Natural killer cell (primary cell): Measurements from ENCODE around the gene RNF7. TPM values are rescaled to one million over a fixed set of nuclear protein-coding genes. Genes with fewer than 3 reads are reported as not detected.
"Not testable (repeated sequence)": the region's sequence is repeated elsewhere in the genome, so short reads cannot be mapped to it uniquely, and the experiment has no call there.

ENCODE experiments used
- ATAC-seq, 3 donors: fragments of 150-1000 bp in 2 of 3; fragments of 200-7000 bp in 1 of 3; cut with Tn5 transposase; 1 replicate in 1 of 3; 2 replicates in 2 of 3; pipeline ENCODE4 v1.10.0; 2021; ENCODE audit warnings: mild to moderate bottlenecking in 2 of 3, moderate library complexity in 2 of 3
- DNase-seq, 2 donors: peaks; one replicate each; pipeline versions ENCODE4 v3.0.0 to v3.0.0-alpha.2; 2013 to 2021; ENCODE audit warnings: mixed read lengths in 1 of 2
- H3K27ac ChIP-seq: one replicate; pipeline ENCODE4 v1.5.1; 2013; ENCODE audit warnings: mild to moderate bottlenecking, low read length
- H3K27me3 ChIP-seq: one replicate; pipeline ENCODE4 v1.6.1; 2013; ENCODE audit warnings: low read length; ENCODE audit not compliant: control insufficient read depth, insufficient read depth
- H3K36me3 ChIP-seq: one replicate; pipeline ENCODE4 v1.6.1; 2013; ENCODE audit warnings: low read length; ENCODE audit not compliant: control insufficient read depth, insufficient read depth
- H3K4me1 ChIP-seq: one replicate; pipeline ENCODE4 v1.6.1; 2013; ENCODE audit warnings: low read length; ENCODE audit not compliant: control insufficient read depth, insufficient read depth
- H3K4me3 ChIP-seq: one replicate; pipeline ENCODE4 v1.5.1; 2013; ENCODE audit warnings: low read length
- H3K9me3 ChIP-seq: one replicate; pipeline ENCODE4 v1.6.1; 2013; ENCODE audit warnings: low read length; ENCODE audit not compliant: control insufficient read depth, insufficient read depth
- H3K27ac Mint-ChIP-seq, 2 donors: one replicate each; pipeline ENCODE4 v1.8.0; 2022; ENCODE audit warnings: mild to moderate bottlenecking in 2 of 2, mixed read lengths in 2 of 2, moderate library complexity in 1 of 2
- H3K27me3 Mint-ChIP-seq, 2 donors: one replicate each; pipeline ENCODE4 v1.8.0; 2022; ENCODE audit warnings: low read depth in 2 of 2, mixed read lengths in 2 of 2
- H3K36me3 Mint-ChIP-seq: one replicate; pipeline ENCODE4 v1.8.0; 2022; ENCODE audit warnings: mixed read lengths
- H3K4me1 Mint-ChIP-seq, 2 donors: one replicate each; pipeline ENCODE4 v1.8.0; 2022; ENCODE audit warnings: mixed read lengths in 2 of 2
- H3K4me3 Mint-ChIP-seq: one replicate; pipeline ENCODE4 v1.8.0; 2022; ENCODE audit warnings: mild to moderate bottlenecking, moderate library complexity, mixed read lengths
- H3K9me3 Mint-ChIP-seq, 2 donors: one replicate each; pipeline ENCODE4 v1.8.0; 2022; ENCODE audit warnings: mixed read lengths in 2 of 2
- WGBS: methylation state at CpG from one replicate; pipeline ENCODE4 v1.1.7; 2013; ENCODE audit warnings: missing lambda C conversion rate; ENCODE audit not compliant: insufficient coverage; 5-methylcytosine and 5-hydroxymethylcytosine counted together
- intact Hi-C: fragments of 100-400 bp; cut with micrococcal nuclease; formaldehyde crosslinking; loops from one replicate; pipeline ENCODE4 v1.14.2; 2022
- total RNA-seq, 4 donors: library from RNA; stranded (reverse); fragments of 120-200 nt in 1 of 4; gene quantifications; one replicate each; pipeline versions ENCODE4 v1.2.3 to v1.2.4, GENCODE V29; 2013 to 2022
- TF ChIP-seq, protein P1 (sequence below): fragments of 200-600 bp; IDR thresholded peaks from one replicate; pipeline ENCODE4 v1.8.0; 2022; ENCODE audit warnings: antibody characterized with exemption

Gene RNF7
- total RNA-seq, 3 donors from 2014 or later (not counting 1 experiment from before 2014, with no cell fraction given) = 65.0 to 75.0 (median 73.4) TPM

DNA sequence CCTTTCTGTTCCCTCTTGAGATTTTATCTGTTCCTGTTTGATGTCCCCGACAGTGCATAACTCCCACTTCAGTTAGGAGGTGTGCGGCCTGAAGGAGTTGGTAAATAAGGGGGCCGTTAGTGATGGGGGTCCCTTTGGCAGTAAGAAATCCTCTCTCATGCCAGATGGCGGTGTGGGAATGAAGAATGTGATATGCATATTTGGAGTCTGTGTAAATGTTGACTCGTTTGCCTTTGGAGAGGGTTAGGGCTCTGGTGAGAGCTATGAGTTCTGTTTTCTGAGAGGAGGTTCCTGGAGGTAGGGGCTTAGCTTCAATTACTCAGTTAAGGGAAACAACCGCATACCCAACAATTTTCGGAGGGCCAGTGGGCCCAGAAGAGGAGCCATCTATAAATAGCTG, 38.8 kb upstream of the RNF7 start:
- no peak for DNase-seq
- H3K4me1 Mint-ChIP-seq = no peaks in the 10 kb centered on the region
- H3K27ac Mint-ChIP-seq = no peak overlapping the region
- TF ChIP-seq, protein P1, sequence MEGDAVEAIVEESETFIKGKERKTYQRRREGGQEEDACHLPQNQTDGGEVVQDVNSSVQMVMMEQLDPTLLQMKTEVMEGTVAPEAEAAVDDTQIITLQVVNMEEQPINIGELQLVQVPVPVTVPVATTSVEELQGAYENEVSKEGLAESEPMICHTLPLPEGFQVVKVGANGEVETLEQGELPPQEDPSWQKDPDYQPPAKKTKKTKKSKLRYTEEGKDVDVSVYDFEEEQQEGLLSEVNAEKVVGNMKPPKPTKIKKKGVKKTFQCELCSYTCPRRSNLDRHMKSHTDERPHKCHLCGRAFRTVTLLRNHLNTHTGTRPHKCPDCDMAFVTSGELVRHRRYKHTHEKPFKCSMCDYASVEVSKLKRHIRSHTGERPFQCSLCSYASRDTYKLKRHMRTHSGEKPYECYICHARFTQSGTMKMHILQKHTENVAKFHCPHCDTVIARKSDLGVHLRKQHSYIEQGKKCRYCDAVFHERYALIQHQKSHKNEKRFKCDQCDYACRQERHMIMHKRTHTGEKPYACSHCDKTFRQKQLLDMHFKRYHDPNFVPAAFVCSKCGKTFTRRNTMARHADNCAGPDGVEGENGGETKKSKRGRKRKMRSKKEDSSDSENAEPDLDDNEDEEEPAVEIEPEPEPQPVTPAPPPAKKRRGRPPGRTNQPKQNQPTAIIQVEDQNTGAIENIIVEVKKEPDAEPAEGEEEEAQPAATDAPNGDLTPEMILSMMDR = no peak
- Histone ChIP-seq H3K4me3 (no peak overlapping the region), H3K9me3 (no peaks in the 10 kb centered on the region), H3K4me1 (no peaks in the 10 kb centered on the region), H3K27ac (no peak overlapping the region), H3K36me3 (no peaks in the 10 kb centered on the region), H3K27me3 (no peaks in the 10 kb centered on the region)
- peaks cover 6 to 7% of the 10 kb centered on the region in 2 donors for H3K27me3 Mint-ChIP-seq
- no peaks in the 10 kb centered on the region for H3K36me3 Mint-ChIP-seq
- no peaks in the 10 kb centered on the region for H3K9me3 Mint-ChIP-seq
- H3K4me3 Mint-ChIP-seq = no peak overlapping the region
- intact Hi-C loops = no loop called here
- WGBS = 83% methylated on average over 7 of the region's 7 CpGs
- no peak for ATAC-seq

DNA sequence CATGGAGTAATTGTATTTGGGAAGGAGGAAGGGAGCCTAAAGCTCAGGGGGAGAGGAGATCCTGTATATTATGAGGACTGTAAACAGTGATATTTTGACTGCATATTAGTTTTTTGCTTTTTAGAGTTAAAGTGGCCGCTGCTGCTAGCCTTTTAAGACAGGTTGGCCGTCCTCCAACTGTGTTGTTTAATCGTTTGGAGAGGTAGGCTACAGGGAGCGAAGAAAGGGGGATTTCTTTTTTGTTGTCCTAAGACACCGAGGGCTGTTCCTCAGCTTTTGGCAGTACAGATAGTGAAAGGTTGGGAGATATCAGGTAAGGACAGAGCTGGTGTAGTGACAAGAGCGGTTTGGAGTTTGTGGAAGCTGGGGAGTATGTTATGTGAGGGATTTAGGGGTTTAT, 38.2 kb upstream of the RNF7 start:
- H3K4me3 Mint-ChIP-seq = no peak overlapping the region
- intact Hi-C loops = no loop called here
- H3K27ac Mint-ChIP-seq = no peak overlapping the region
- peaks cover 6 to 7% of the 10 kb centered on the region in 2 donors for H3K27me3 Mint-ChIP-seq
- no peaks in the 10 kb centered on the region for H3K27me3 ChIP-seq
- H3K4me1 ChIP-seq = no peaks in the 10 kb centered on the region
- H3K9me3 Mint-ChIP-seq = no peaks in the 10 kb centered on the region
- H3K4me3 ChIP-seq = no peak overlapping the region
- H3K27ac ChIP-seq = no peak overlapping the region
- no peaks in the 10 kb centered on the region for H3K4me1 Mint-ChIP-seq
- no peaks in the 10 kb centered on the region for H3K36me3 Mint-ChIP-seq
- H3K9me3 ChIP-seq = no peaks in the 10 kb centered on the region
- DNase-seq = no peak
- no peak for ATAC-seq
- TF ChIP-seq, protein P1 = no peak
- 85% methylated on average over 6 of the region's 6 CpGs for WGBS
- no peaks in the 10 kb centered on the region for H3K36me3 ChIP-seq

DNA sequence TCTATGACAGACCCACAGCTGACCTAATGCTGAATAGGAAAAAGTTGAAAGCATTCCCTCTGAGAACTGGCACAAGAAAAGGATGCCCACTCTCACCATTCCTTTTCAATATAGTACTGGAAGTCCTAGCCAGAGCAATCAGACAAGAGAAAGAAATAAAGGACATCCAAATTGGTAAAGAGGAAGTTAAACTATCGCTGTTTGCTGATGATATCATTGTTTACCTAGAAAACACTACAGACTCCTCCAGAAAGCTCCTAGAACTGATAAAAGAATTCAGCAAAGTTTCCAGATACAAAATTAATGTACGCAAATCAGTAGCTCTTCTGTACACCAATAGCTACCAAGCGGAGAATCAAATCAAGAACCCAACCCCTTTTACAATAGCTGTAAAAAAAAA, 34.7 kb upstream of the RNF7 start:
- 68% methylated on average over 2 of the region's 3 CpGs for WGBS
- H3K4me1 ChIP-seq, H3K27ac ChIP-seq, H3K27ac Mint-ChIP-seq, H3K4me3 Mint-ChIP-seq, H3K27me3 ChIP-seq, H3K4me1 Mint-ChIP-seq, H3K9me3 Mint-ChIP-seq, H3K9me3 ChIP-seq, ATAC-seq, intact Hi-C loops, DNase-seq, H3K27me3 Mint-ChIP-seq, H3K36me3 Mint-ChIP-seq, H3K4me3 ChIP-seq, H3K36me3 ChIP-seq: not testable (repeated sequence)

DNA sequence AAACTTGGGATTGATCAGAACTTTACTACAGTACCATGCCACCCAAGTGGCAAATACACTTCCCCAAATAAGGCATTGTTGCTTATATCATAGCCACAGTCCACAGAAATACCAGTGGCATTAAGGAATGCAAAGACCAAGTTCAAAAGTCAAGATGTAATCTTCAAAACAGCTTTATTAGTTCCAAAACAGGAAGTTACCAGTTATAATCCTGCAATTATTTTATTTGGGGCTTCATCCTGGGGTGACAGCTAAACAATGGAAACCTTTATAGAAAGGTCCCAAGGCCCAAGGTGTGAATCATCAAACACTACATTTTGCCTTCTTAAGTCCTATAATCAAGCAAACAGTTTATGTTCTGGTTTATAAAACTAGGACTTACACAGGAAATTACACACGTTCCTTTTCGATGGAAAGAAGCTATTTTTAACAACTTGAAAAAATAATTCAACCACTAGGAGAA, 30.3 kb upstream of the RNF7 start:
- intact Hi-C loops = no loop called here
- no peaks in the 10 kb centered on the region for H3K36me3 ChIP-seq
- no peaks in the 10 kb centered on the region for H3K27me3 ChIP-seq
- TF ChIP-seq, protein P1 = no peak
- no peak overlapping the region for H3K4me3 ChIP-seq
- H3K4me1 ChIP-seq = no peaks in the 10 kb centered on the region
- H3K27me3 Mint-ChIP-seq = peaks cover 0 to 6% of the 10 kb centered on the region in 2 donors
- H3K4me3 Mint-ChIP-seq = no peak overlapping the region
- H3K9me3 Mint-ChIP-seq = no peaks in the 10 kb centered on the region
- DNase-seq = no peak
- H3K36me3 Mint-ChIP-seq = no peaks in the 10 kb centered on the region
- 0% methylated on average over 1 of the region's 2 CpGs for WGBS
- no peaks in the 10 kb centered on the region for H3K4me1 Mint-ChIP-seq
- H3K27ac Mint-ChIP-seq = no peak overlapping the region
- ATAC-seq = no peak
- no peaks in the 10 kb centered on the region for H3K9me3 ChIP-seq
- no peak overlapping the region for H3K27ac ChIP-seq
